HG03097 (cell line): ENCODE data around the gene PIK3R6.

Experiments used
- ATAC-seq: cut with Tn5 transposase; IDR thresholded peaks from one replicate; pipeline ENCODE4 v1.9.1; 2021; ENCODE audit not compliant: unreplicated experiment, low FRiP score

PIK3R6 gene

GRCh38 chr17:8867361-8867981 lies at the start of gene PIK3R6:
TSS of gene PIK3R6 (minus strand) at chr17:8867674. CDS start at chr17:8849794, 17,880 bp downstream.
- no peak for ATAC-seq

DNA sequence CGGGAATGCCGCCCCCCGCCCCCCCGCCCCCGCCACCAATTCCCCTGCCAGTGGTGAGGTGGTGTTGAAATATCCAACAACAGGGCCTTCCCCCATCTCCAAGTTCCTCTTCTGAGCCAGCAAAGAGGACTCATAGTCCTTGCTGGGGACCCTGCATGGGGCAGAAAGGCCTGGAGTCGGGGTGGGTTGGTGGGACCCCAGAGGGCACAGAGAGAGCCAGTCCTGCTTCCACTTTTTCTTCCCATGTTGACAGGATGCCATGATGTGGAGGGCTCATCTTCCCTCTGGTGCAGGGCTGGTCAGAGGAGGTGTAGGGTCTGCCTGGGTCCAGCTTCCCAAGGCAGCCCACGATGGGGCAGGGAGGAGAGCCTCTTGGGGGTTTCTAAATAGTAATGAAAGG lies 49.0 kb upstream of the PIK3R6 start:
- no peak for ATAC-seq

DNA sequence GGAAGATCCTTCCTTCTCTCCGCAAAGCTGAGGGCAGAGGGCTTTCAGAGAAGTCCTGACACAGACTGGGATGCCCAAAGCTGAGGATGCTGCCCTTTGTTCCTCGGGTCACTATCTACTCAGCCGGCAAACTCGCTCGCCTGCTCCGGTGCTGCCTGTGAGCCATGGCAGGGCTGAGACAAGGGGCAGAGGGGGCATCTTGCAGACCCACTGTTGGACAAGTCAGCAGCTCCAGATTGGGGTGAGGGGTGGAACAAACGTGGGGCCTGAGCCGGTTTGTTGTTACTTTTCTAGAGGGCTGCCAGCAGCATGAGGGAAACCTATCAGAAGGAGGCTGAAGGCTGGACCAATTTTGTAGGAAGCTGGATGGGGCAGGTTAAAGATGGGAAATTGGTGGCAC lies 47.1 kb upstream of the PIK3R6 start:
- ATAC-seq = no peak

GRCh38 chr17:8913879-8914278 lies 46.4 kb upstream of the PIK3R6 start:
- ATAC-seq = no peak

DNA sequence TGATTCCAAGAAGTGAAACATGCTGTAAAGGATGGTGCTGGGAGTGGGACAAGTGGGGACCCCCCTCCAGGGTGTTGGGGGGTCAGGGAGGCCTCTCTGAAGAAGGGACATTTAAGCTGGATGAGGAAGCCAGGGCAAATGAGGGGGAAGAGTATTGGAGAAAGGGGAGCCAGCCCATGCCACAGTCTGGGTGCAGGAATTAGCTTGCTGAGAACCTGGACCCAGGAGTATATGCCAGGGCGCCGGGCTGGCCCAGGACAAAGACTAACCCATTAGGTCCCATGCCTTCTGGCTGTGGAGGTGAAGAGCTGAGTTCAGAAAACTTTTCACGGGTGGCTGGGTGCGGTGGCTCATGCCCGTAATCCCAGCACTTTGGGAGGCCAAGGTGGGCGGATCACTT lies 45.6 kb upstream of the PIK3R6 start:
- ATAC-seq = no peak

- ATAC-seq = no peak
Measured at GRCh38 chr17:8912084-8912981, 44.9 kb upstream of the PIK3R6 start.

DNA sequence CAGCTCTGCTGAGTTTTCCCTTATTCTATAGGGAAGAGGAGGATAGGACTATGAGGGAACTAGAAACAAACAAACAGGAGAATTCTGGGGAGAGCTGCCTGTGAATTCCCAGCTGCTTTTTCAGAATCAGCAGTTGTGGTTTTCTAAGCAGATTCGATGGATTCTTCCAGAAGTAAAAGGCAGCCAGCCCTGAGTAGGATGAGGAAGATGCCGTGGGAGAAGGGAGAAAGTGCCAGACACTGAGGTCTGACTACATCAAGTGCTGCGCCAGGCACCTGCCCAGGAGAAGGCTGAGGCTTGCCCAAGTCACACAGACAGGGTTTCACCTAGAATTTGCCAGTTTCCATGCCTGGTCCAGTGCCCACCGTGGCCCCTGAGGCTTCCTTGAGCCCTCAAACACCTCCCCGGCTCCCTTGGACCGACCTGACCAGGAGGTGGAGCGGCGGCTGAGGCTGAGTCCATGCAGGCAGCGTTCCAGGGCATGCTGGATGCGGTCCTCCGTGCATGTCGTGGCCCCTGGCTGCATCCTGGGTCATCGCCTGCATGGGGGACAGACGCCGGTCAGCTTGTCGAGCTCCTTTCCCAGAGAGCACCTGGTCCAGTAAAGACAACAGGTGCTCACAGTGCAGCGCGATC lies 43.6 kb upstream of the PIK3R6 start:
- no peak for ATAC-seq

- ATAC-seq = no peak
Measured at GRCh38 chr17:8909586-8910270, 42.3 kb upstream of the PIK3R6 start.

- no peak for ATAC-seq
Measured at GRCh38 chr17:8905331-8905730, 37.9 kb upstream of the PIK3R6 start.

DNA sequence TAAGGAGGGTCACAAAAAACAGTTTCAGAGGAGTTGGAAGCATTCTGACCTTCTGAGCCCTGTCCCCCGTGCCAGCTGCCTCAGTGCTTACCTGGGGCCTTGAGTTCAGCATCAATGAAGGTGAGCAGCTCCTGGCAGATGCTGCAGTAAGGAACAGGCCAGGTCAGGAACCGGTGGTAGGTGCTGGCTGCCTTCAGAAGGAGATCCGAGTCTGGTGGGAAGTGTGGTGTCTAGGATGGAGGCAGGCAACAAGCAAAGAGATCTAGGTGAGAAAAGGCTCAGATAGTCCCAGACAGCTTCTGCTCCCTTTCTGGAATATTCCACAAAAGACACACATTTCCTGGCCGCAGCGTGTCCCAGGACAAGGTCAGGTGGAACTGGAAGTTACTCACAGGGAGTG lies 37.2 kb upstream of the PIK3R6 start:
- no peak for ATAC-seq

DNA sequence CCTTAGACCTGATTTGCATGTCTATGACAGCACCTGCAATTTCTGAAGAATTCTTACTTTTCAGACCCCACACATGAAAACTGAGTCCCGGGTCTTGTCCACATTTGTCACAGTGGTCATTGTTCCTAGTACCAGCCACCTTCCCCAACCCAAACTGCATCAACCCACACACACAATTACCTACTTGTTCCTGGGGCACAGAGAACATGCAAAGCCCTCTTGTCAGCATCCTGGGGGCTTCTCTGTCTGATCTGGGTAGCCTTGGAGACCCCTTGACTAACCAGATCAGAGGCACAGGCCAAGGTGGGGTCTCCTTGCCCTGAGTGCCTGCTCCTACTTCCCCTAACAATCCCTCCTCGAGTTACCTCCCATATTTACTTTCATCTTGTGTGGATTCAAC lies 36.7 kb upstream of the PIK3R6 start:
- ATAC-seq = no peak

GRCh38 chr17:8900626-8901585 lies 33.4 kb upstream of the PIK3R6 start:
- no peak for ATAC-seq

DNA sequence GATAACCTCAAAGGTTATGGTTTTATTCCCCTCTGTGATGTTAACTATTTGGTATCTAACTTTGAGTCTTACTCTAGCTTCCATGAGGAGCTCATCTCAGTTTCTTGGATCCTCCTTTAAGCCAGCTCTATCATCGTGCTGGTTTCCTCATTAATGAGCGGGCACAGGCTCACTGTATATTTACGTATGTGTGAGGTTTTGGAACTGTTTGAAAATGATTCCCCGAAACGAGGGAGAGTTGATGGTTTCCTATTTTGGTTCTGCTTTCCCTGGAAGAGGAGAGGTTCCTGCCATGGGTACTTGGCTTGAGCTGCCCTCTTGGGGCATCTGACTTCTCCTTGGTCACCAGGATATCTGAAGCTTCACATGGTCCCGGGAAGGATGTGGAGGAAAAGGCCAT lies 32.7 kb upstream of the PIK3R6 start:
- ATAC-seq = no peak

DNA sequence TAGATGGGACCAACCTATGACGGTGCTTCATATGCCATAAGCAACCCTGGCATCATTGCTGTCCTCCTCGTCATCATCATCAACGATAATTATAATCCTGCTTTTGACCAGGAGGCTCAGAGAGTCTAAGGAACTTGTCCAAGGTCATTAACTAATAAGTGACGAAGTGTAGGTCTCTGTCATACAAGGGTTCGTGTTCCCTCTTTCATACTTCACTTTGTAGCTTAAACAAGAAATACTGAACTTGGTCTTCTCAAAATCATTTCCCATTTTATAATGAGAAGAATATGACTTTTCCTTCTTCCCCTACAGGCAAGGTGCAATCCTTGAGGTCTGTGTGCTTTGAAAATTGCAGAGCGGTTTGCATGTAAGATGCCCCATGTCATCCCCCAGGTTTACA lies 31.2 kb upstream of the PIK3R6 start:
- ATAC-seq = no peak

DNA sequence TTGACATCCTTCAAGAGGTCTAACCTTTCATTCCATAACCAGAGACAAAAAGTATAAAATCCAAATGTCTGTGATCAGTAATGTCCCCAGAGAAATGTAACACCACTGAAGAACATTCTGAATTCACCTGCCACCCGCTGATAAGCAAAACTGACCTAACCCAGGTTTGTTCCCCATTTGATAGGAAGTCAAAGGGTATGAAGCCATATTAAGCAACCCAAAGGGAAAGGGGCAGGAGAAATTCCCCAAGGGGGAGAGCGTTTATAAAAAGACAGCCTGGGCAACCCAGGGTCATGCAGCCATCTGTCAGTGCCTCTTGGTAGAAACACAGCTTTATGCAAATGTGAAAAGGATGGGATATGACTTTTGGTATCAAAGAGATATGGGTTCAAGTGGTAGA lies 30.7 kb upstream of the PIK3R6 start:
- no peak for ATAC-seq

GRCh38 chr17:8896641-8897635 lies 29.5 kb upstream of the PIK3R6 start:
- no peak for ATAC-seq

- no peak for ATAC-seq
Measured at GRCh38 chr17:8896087-8896486, 28.6 kb upstream of the PIK3R6 start.

DNA sequence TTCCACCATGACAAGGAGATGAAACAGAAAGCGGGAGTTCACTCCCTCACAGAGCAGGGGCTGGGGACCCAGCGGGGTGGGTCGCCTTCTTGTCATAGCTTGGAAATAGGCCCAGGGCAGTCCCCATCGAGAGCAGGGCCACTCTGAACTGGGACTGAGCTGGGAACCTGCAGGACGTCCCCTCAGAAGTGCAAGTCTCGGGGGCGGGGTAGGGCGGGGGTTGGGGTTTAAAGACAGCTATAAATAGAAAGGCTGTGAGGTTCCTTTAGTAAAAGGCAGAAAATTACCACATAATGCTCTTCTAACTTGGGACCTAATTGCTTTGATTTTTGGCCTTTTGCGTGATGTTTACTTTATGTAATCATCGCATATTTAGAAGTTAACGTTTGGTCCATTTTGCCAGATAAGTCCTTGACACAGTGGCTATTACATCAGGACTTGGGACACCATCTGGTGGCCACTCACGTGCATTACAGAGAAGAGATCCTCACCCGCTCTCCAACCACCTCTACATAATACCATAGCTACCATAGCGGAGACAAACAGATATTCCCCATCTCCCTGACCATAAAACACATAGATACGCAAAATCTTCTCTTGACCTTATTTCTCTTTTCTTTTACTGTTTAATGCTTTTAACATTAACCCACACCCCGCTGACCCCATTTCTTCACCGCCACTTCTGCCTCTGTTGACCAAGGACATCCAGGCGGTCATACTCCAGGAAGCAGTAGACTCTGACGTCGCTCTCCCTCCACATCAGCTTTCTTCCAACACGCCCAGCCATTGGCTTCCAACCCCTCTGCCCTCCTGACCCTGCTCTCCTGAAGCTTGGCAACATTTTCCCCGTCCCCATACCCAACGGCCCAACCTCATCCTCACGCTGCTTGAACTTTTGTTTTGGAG lies 27.5 kb upstream of the PIK3R6 start:
- ATAC-seq = no peak
